ENCODE measurements around the gene COL4A2.

Gene COL4A2

GRCh38 chr13:110323172-110323891 is 16.2 kb downstream of the COL4A2 start:
- TF ChIP-seq CTCF (IDR thresholded peaks at IDR 0.05), result no peak

- TF ChIP-seq CTCF (IDR thresholded peaks at IDR 0.05), result no peak
These were observed 17.1 kb downstream of the COL4A2 start for GRCh38 chr13:110324026-110324749.

- TF ChIP-seq CTCF (IDR thresholded peaks at IDR 0.05), result no peak
These were observed 19.3 kb downstream of the COL4A2 start for GRCh38 chr13:110326263-110326904.

GRCh38 chr13:110327051-110327721 is 20.1 kb downstream of the COL4A2 start:
- no peak for TF ChIP-seq CTCF (IDR thresholded peaks at IDR 0.05)

- no peak for TF ChIP-seq CTCF (IDR thresholded peaks at IDR 0.05)
These were observed 21.5 kb downstream of the COL4A2 start for GRCh38 chr13:110328573-110328972.

- TF ChIP-seq CTCF (IDR thresholded peaks at IDR 0.05), result no peak
These were observed 22.2 kb downstream of the COL4A2 start for GRCh38 chr13:110329258-110329657.

GRCh38 chr13:110329798-110330461 is 22.8 kb downstream of the COL4A2 start:
- TF ChIP-seq CTCF (IDR thresholded peaks at IDR 0.05), result no peak
